Keratinocyte (primary cell): ENCODE measurements around the gene PCGF2. TPM values are rescaled to one million over a fixed set of nuclear protein-coding genes. Genes with fewer than 3 reads are reported as not detected.

ENCODE experiments used
- DNase-seq: peaks from one replicate; pipeline ENCODE4 v3.0.0-alpha.2; 2011; ENCODE audit warnings: low read depth, missing footprints, low spot score
- FAIRE-seq: peaks from 2 replicates; lab custom pipeline; 2011; peaks lifted over from hg19 to GRCh38; lab: Jason Lieb, UNC
- H2AFZ ChIP-seq: 2 replicates; pipeline ENCODE4 v1.6.0; 2012; ENCODE audit warnings: low read length, control low read depth, inconsistent platforms; ENCODE audit not compliant: control insufficient read depth
- H3K27ac ChIP-seq: 2 replicates; pipeline ENCODE4 v1.5.1; 2011; ENCODE audit warnings: low read length; ENCODE audit not compliant: control insufficient read depth, insufficient read depth
- H3K27me3 ChIP-seq: 3 replicates; pipeline ENCODE4 v1.6.0; 2011; ENCODE audit warnings: low read length; ENCODE audit not compliant: control insufficient read depth, insufficient read depth; ENCODE audit errors: extremely low read depth
- H3K36me3 ChIP-seq, 2 experiments: 2 replicates in 1 of 2; 3 replicates in 1 of 2; pipeline ENCODE4 v1.5.1; 2011; ENCODE audit warnings: low read length in 2 of 2, mild to moderate bottlenecking in 1 of 2; ENCODE audit not compliant: control insufficient read depth in 2 of 2, insufficient read depth in 2 of 2; ENCODE audit errors: extremely low read depth in 1 of 2
- H3K4me1 ChIP-seq: 3 replicates; pipeline ENCODE4 v1.5.1; 2011; ENCODE audit warnings: low read length; ENCODE audit not compliant: control insufficient read depth, insufficient read depth; ENCODE audit errors: extremely low read depth
- H3K4me2 ChIP-seq: 3 replicates; pipeline ENCODE4 v1.6.0; 2011; ENCODE audit warnings: low read depth, low read length; ENCODE audit not compliant: control insufficient read depth, insufficient read depth; ENCODE audit errors: extremely low read depth
- H3K4me3 ChIP-seq, 3 experiments: fragments of 200-600 bp in 1 of 3; sonication (generic) in 1 of 3; 2 replicates in 2 of 3; 3 replicates in 1 of 3; pipeline ENCODE4 v1.5.1; 2011 to 2016; ENCODE audit warnings: low read length in 3 of 3, mild to moderate bottlenecking in 3 of 3, control low read depth in 2 of 3, inconsistent platforms in 1 of 3, low read depth in 1 of 3, mixed read lengths in 1 of 3, mixed run types in 1 of 3, moderate library complexity in 1 of 3; ENCODE audit not compliant: control insufficient read depth in 2 of 3, insufficient read depth in 2 of 3; ENCODE audit errors: extremely low read depth in 1 of 3
- H3K79me2 ChIP-seq: 2 replicates; pipeline ENCODE4 v1.6.0; 2012; ENCODE audit warnings: low read length; ENCODE audit not compliant: control insufficient read depth, insufficient read depth
- H3K9ac ChIP-seq: 3 replicates; pipeline ENCODE4 v1.6.0; 2011; ENCODE audit warnings: low read length; ENCODE audit not compliant: control insufficient read depth, insufficient read depth; ENCODE audit errors: extremely low read depth
- H3K9me1 ChIP-seq: 3 replicates; pipeline ENCODE4 v1.6.0; 2011; ENCODE audit warnings: low read length; ENCODE audit not compliant: control insufficient read depth, insufficient read depth; ENCODE audit errors: extremely low read depth
- H3K9me3 ChIP-seq: 2 replicates; pipeline ENCODE4 v1.5.1; 2012; ENCODE audit warnings: low read depth, low read length; ENCODE audit not compliant: control insufficient read depth
- H4K20me1 ChIP-seq: 3 replicates; pipeline ENCODE4 v1.6.0; 2011; ENCODE audit warnings: low read length; ENCODE audit not compliant: control insufficient read depth, insufficient read depth; ENCODE audit errors: extremely low read depth
- CTCF ChIP-seq, 3 experiments: IDR thresholded peaks in 1 of 3; conservative IDR thresholded peaks in 1 of 3; optimal IDR thresholded peaks in 1 of 3; 2 replicates in 2 of 3; 3 replicates in 1 of 3; pipeline versions ENCODE3 to v1.5.1; 2011; ENCODE audit warnings: low read length in 3 of 3, mild to moderate bottlenecking in 3 of 3, moderate library complexity in 2 of 3, control low read depth in 1 of 3, inconsistent platforms in 1 of 3; ENCODE audit not compliant: insufficient read depth in 2 of 3; ENCODE audit errors: extremely low read depth in 1 of 3
- EZH2 ChIP-seq: IDR thresholded peaks from one replicate; pipeline ENCODE4 v1.6.1; 2012; ENCODE audit warnings: inconsistent platforms, mild to moderate bottlenecking, low read length, moderate library complexity
- dilution Hi-C: fragments of 300-500 bp; cut with MboI; formaldehyde crosslinking; loops from one replicate; pipeline ENCODE4 v1.7.0; 2020; ENCODE audit warnings: low sequenced_read_pairs; ENCODE audit not compliant: extremely low pct_ligation_motif_present
- polyA plus RNA-seq, 5 experiments: library from polyadenylated mRNA; depleted of rRNA in 3 of 5; stranded (reverse) in 3 of 5; stranded (forward) in 1 of 5; unstranded in 1 of 5; fragments of >200 nt; gene quantifications; 1 replicate in 1 of 5; 2 replicates in 3 of 5; 3 replicates in 1 of 5; pipeline versions ENCODE4 v1.2.1 to v1.2.3, GENCODE V29; 2011 to 2012; ENCODE audit warnings: missing spikeins in 2 of 5, low read depth in 1 of 5, low replicate concordance in 1 of 5

The PCGF2 gene
- polyA plus RNA-seq, 1 donor (not counting 4 experiments of a cell fraction or from before 2014, with no cell fraction given) = 4.1 TPM

GRCh38 chr17:38697061-38697820, 50.9 kb downstream of the PCGF2 start:
- peaks cover 15% of the 10 kb centered on the region for H3K4me1 ChIP-seq
- H3K9me3 ChIP-seq = no peaks in the 10 kb centered on the region
- no peak overlapping the region for H3K27ac ChIP-seq
- FAIRE-seq (no peak), DNase-seq (no peak)
- no peak for TF ChIP-seq CTCF (optimal IDR thresholded peaks at IDR 0.05 in 1 of 3, IDR thresholded peaks at IDR 0.05 in 1 of 3, conservative IDR thresholded peaks at IDR 0.05 in 1 of 3; ENCODE audit: extremely low read depth in 1 of 3, insufficient read depth in 2 of 3, low read length in 3 of 3)
- H3K9ac ChIP-seq = no peak overlapping the region
- no peak overlapping the region for H2AFZ ChIP-seq
- dilution Hi-C loops = no loop called here
- no peak overlapping the region for H3K4me3 ChIP-seq
- H4K20me1 ChIP-seq = no peaks in the 10 kb centered on the region
- H3K4me2 ChIP-seq = no peak overlapping the region
- no peaks in the 10 kb centered on the region for H3K36me3 ChIP-seq
- peaks cover 3% of the 10 kb centered on the region for H3K27me3 ChIP-seq
- H3K9me1 ChIP-seq = no peaks in the 10 kb centered on the region
- H3K79me2 ChIP-seq = no peaks in the 10 kb centered on the region

DNA sequence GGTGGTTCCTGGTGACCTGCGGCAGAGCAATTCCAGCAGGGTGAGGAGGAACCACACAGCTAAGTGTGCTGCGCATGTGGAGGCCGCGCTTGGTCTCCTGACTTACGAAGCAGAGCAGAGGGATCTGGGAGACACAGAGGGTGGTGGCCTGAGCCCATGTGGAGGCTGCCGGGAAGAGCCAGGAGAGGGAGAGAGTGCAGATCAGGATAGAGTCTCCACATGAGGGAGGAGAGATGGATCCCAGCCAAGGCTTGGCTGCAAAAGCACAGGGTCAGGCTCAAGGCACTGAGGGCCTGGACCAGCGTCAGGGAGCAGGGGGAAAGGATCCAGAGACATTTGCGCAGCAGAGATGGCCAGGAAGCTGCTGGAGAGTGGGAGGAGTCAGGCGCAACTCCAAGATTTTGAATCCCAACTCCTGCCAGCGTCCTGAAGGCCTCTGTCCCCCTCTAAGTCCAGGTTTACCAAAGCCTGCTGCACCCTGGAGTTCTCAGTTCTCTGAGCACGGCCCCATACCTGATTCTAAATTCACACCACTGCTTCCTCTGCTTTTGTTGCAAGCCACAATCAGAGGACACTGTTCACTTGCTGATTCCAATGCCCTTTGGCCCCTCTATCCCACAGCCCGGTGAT, 54.3 kb downstream of the PCGF2 start:
- no peaks in the 10 kb centered on the region for H3K36me3 ChIP-seq
- no peaks in the 10 kb centered on the region for H3K79me2 ChIP-seq
- no peaks in the 10 kb centered on the region for H3K4me1 ChIP-seq
- H3K9ac ChIP-seq = no peak overlapping the region
- no peak overlapping the region for H3K4me2 ChIP-seq
- FAIRE-seq = no peak
- TF ChIP-seq CTCF (optimal IDR thresholded peaks at IDR 0.05 in 1 of 3, IDR thresholded peaks at IDR 0.05 in 1 of 3, conservative IDR thresholded peaks at IDR 0.05 in 1 of 3; ENCODE audit: extremely low read depth in 1 of 3, insufficient read depth in 2 of 3, low read length in 3 of 3) (no peak), EZH2 (no peak)
- H3K4me3 ChIP-seq = no peak overlapping the region
- no peaks in the 10 kb centered on the region for H3K9me3 ChIP-seq
- no peak overlapping the region for H3K27ac ChIP-seq
- dilution Hi-C loops = no loop called here
- H2AFZ ChIP-seq = no peak overlapping the region
- peaks cover 3% of the 10 kb centered on the region for H3K27me3 ChIP-seq
- no peaks in the 10 kb centered on the region for H3K9me1 ChIP-seq
- no peaks in the 10 kb centered on the region for H4K20me1 ChIP-seq
- no peak for DNase-seq
